HL-60 (cell line): ENCODE results near the gene LRRC61.
"Not testable (repeated sequence)": the region's sequence is repeated elsewhere in the genome, so short reads cannot be mapped to it uniquely, and the experiment has no call there.

Experiments used
- DNase-seq, 2 experiments: peaks; one replicate each; pipeline ENCODE4 v3.0.0-alpha.2; 2010 to 2020; ENCODE audit warnings: low read depth in 1 of 2, low spot score in 1 of 2
- H3K27ac ChIP-seq: fragments of 250-450 bp; sonication (Bioruptor Pico); replicated peaks from 2 replicates; pipeline ENCODE4 v1.5.1; 2020; ENCODE audit warnings: mild to moderate bottlenecking, moderate library complexity
- H3K27me3 ChIP-seq: fragments of 250-450 bp; sonication (Bioruptor Pico); 2 replicates; pipeline ENCODE4 v1.5.1; 2021; ENCODE audit warnings: mild to moderate bottlenecking, moderate library complexity; ENCODE audit not compliant: insufficient read depth, poor library complexity, severe bottlenecking
- H3K4me3 ChIP-seq: replicated peaks from 2 replicates; pipeline ENCODE4 v1.5.1; 2011; ENCODE audit warnings: mild to moderate bottlenecking, control low read depth, low read length; ENCODE audit not compliant: insufficient read depth
- GABPA ChIP-seq: IDR thresholded peaks from 2 replicates; pipeline ENCODE4 v1.6.1; 2012; ENCODE audit warnings: low read depth
- POLR2AphosphoS5 ChIP-seq: IDR thresholded peaks from 2 replicates; pipeline ENCODE4 v1.6.1; 2012; ENCODE audit warnings: low read depth
- SPI1 ChIP-seq: IDR thresholded peaks from 2 replicates; pipeline ENCODE4 v1.6.1; 2012; ENCODE audit warnings: low read depth, mild to moderate bottlenecking, borderline replicate concordance
- TF ChIP-seq, protein P1 (sequence below): IDR thresholded peaks from one replicate; pipeline ENCODE4 v1.5.1; 2011; ENCODE audit warnings: low read length, control low read depth, inconsistent platforms; ENCODE audit not compliant: insufficient read depth
- TF ChIP-seq, protein P2 (sequence below): IDR thresholded peaks from 2 replicates; pipeline ENCODE4 v1.6.1; 2012; ENCODE audit warnings: low read depth; ENCODE audit not compliant: insufficient replicate concordance

LRRC61 gene

DNA sequence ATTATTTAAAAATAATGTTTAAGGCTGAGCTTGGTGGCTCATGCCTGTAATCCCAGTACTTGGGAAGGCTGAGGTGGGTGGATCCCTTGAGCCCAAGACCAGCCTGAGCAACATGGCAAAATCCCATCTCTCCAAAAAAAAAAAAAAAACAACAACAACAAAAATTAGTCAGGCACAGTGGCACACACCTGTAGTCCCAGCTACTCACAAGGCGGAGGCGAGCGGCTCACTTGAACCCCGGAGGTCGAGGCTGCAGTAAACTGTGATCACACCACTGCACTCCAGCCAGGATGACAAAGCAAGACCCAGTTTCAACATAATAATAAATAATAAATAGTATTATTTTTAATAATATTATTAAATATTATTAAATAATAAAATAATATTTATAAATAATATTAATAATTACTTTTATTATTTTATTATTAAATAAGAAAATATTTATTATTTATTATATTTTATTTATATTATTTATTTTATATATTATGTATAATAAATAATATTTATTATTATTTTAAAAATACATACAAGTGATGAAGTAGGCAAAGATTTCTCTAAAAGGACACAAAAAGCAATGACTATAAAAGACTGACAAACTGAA, 8.4 kb upstream of the LRRC61 start:
- H3K27me3 ChIP-seq: no peaks in the 10 kb centered on the region
- DNase-seq: no peak
- TF ChIP-seq, protein P1, sequence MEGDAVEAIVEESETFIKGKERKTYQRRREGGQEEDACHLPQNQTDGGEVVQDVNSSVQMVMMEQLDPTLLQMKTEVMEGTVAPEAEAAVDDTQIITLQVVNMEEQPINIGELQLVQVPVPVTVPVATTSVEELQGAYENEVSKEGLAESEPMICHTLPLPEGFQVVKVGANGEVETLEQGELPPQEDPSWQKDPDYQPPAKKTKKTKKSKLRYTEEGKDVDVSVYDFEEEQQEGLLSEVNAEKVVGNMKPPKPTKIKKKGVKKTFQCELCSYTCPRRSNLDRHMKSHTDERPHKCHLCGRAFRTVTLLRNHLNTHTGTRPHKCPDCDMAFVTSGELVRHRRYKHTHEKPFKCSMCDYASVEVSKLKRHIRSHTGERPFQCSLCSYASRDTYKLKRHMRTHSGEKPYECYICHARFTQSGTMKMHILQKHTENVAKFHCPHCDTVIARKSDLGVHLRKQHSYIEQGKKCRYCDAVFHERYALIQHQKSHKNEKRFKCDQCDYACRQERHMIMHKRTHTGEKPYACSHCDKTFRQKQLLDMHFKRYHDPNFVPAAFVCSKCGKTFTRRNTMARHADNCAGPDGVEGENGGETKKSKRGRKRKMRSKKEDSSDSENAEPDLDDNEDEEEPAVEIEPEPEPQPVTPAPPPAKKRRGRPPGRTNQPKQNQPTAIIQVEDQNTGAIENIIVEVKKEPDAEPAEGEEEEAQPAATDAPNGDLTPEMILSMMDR: no peak
- TF ChIP-seq, protein P2, sequence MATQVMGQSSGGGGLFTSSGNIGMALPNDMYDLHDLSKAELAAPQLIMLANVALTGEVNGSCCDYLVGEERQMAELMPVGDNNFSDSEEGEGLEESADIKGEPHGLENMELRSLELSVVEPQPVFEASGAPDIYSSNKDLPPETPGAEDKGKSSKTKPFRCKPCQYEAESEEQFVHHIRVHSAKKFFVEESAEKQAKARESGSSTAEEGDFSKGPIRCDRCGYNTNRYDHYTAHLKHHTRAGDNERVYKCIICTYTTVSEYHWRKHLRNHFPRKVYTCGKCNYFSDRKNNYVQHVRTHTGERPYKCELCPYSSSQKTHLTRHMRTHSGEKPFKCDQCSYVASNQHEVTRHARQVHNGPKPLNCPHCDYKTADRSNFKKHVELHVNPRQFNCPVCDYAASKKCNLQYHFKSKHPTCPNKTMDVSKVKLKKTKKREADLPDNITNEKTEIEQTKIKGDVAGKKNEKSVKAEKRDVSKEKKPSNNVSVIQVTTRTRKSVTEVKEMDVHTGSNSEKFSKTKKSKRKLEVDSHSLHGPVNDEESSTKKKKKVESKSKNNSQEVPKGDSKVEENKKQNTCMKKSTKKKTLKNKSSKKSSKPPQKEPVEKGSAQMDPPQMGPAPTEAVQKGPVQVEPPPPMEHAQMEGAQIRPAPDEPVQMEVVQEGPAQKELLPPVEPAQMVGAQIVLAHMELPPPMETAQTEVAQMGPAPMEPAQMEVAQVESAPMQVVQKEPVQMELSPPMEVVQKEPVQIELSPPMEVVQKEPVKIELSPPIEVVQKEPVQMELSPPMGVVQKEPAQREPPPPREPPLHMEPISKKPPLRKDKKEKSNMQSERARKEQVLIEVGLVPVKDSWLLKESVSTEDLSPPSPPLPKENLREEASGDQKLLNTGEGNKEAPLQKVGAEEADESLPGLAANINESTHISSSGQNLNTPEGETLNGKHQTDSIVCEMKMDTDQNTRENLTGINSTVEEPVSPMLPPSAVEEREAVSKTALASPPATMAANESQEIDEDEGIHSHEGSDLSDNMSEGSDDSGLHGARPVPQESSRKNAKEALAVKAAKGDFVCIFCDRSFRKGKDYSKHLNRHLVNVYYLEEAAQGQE: no peak
- no peak for TF ChIP-seq GABPA
- TF ChIP-seq POLR2AphosphoS5: no peak
- no peak for TF ChIP-seq SPI1
- H3K4me3 ChIP-seq: no peak overlapping the region
- no peak overlapping the region for H3K27ac ChIP-seq

DNA sequence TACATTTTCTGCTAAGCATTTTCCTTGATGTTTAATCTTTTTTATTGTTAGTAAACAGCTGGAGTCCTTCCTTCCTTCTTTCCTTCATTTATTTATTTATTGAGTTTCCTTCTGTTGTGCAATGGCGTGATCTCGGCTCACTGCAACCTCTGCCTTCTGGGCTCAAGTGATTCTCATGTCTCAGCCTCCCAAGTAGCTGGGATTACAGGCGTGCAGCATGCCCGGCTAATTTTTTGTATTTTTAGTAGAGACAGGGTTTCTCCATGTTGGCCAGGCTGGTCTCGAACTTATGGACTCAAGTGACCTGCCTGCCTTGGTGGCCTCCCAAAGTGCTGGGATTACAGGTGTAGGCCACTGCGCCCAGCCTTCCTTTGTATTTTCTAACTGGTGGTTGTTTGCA, 6.2 kb upstream of the LRRC61 start:
- H3K27me3 ChIP-seq, DNase-seq, H3K27ac ChIP-seq, H3K4me3 ChIP-seq: not testable (repeated sequence)

DNA sequence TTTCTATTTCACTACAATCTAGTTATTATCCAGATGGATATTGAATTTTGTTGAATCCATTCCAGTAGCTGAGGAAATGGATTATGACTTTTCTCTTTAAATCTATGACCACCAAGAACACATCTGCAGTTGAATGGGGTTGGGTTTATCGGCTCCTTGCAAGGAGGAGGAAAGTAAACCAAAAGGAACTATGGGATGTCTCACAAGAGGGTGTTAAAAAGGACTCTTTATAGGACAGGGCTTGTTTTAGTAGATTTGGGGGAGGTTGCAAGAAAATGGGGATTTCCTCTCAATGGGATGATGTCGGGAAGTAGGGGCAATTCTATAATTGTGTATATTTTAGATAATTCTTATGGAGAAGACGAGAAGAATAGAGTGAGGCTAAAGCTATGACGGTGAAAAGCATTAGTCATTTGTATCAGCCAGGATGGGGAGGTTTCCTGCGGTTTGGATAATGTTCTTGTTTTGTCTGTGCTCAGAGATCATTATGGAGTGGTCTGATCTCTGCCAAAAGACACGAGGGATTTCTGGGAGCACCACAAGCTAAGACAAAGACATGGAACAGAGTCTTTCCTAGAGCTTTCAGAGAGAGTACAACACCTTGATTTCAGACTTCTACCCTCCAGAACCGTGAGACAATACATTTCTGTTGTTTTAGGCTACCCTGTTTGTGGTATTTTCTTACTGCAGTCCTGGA, 5.3 kb upstream of the LRRC61 start:
- no peak for TF ChIP-seq GABPA
- TF ChIP-seq SPI1: no peak
- TF ChIP-seq, protein P2: no peak
- TF ChIP-seq POLR2AphosphoS5: no peak
- TF ChIP-seq, protein P1: no peak
- no peak overlapping the region for H3K4me3 ChIP-seq
- H3K27ac ChIP-seq: no peak overlapping the region
- H3K27me3 ChIP-seq: no peaks in the 10 kb centered on the region
- DNase-seq: no peak

DNA sequence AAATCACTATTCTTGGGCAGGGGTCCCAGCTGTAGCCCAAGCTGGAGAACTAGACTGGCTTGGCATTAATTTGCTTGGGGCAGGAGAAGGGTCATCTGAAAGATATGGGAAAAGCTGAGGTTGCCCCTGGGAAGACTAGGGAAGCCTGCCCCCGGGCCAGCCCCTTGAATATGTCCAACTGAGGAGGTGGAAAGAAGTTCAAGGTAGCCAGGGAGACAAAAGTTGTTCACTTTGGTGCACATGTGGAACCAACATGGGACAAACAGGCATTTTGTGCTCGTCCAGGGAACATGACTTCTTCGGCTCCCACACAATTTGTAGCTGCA, 1.4 kb upstream of the LRRC61 start:
- H3K27me3 ChIP-seq: no peaks in the 10 kb centered on the region
- no peak overlapping the region for H3K27ac ChIP-seq
- H3K4me3 ChIP-seq: no peak overlapping the region
- DNase-seq: no peak
- TF ChIP-seq GABPA: no peak
- no peak for TF ChIP-seq SPI1
- TF ChIP-seq, protein P1: no peak
